Suprapubic skin (tissue), 3 donors: Measurements from ENCODE around the gene NME7.

Experiments
- POLR2A ChIP-seq, 2 donors: fragments of 450-650 bp; IDR thresholded peaks; one replicate each; pipeline ENCODE4 v1.6.1; 2017; ENCODE audit warnings: antibody characterized with exemption in 2 of 2, mild to moderate bottlenecking in 2 of 2, moderate library complexity in 2 of 2
- TF ChIP-seq, protein P1 (sequence below), 2 donors: fragments of 200-600 bp in 1 of 2; fragments of 450-650 bp in 1 of 2; sonication (generic) in 1 of 2; IDR thresholded peaks; one replicate each; pipeline ENCODE4 v1.5.1; 2016 to 2019; ENCODE audit warnings: antibody characterized with exemption in 2 of 2, mild to moderate bottlenecking in 1 of 2, moderate library complexity in 1 of 2

DNA sequence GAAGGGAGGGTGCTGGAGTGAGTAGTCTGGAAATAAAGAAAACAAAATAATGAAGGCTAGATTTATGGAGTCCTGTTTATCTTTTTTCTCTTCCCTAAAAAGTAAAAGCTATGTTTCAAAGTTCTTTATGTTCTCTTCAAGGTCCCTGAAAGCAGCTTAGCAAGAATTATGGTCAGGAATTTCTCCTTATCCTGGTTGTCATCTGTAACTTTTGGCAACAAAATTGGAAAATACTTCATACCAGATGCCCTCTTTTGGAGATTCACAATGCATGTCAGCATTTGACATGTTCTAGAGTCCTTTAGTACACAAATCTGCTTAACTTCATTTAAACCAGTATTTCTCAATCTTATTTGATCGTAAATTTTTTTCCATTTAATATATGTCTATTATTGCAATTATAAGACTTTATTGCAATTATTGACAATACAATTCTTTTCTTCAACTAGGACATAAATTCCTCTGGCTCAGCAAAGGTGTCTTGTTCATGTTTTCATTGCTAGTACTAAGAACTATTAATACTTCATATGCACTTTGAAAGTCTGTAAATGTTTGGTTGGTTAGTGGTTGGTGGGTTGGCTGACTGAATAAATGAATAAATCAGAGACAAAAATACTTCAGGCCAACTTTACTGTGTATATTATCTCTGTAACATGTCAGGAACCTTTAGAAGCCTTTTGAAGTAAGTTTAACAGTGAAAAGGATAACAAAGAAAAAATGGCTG is 159.6 kb downstream of the NME7 start:
- no peak for TF ChIP-seq POLR2A (IDR thresholded peaks at IDR 0.05)
- TF ChIP-seq, protein P1, sequence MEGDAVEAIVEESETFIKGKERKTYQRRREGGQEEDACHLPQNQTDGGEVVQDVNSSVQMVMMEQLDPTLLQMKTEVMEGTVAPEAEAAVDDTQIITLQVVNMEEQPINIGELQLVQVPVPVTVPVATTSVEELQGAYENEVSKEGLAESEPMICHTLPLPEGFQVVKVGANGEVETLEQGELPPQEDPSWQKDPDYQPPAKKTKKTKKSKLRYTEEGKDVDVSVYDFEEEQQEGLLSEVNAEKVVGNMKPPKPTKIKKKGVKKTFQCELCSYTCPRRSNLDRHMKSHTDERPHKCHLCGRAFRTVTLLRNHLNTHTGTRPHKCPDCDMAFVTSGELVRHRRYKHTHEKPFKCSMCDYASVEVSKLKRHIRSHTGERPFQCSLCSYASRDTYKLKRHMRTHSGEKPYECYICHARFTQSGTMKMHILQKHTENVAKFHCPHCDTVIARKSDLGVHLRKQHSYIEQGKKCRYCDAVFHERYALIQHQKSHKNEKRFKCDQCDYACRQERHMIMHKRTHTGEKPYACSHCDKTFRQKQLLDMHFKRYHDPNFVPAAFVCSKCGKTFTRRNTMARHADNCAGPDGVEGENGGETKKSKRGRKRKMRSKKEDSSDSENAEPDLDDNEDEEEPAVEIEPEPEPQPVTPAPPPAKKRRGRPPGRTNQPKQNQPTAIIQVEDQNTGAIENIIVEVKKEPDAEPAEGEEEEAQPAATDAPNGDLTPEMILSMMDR (IDR thresholded peaks at IDR 0.05): no peak
